Measurements from ENCODE around the gene RECQL.

RECQL gene

GRCh38 chr12:21439347-21439746, 62.1 kb downstream of the RECQL start:
- Histone ChIP-seq H3K27ac (no peak overlapping the region), H3K4me3 (no peak overlapping the region)

- H3K27ac ChIP-seq: peak overlapping the region in 7 of 21 experiments; percentile 28 to 91 (median 87)
These were observed 62.8 kb downstream of the RECQL start for GRCh38 chr12:21438643-21439042.

DNA sequence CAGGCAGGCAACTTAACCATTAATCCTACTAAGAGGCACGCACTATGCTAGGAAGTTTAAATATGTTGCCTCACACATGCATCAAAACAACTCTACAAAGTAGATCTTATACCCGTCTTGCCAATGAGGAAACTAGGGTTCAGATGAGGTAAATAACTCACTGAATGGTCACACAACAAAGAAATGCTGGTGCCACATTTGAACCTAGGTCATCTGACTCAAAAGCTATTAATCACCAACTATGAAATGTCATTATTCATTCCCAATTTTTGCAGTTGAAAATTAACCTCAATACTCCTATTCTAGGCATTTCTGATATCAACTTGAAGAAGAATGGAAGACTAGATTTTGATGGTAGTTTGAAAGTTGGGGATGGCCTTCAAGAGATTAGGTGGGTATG, 66.7 kb downstream of the RECQL start:
- H3K27ac ChIP-seq: no peak overlapping the region
- no peak overlapping the region for H3K4me3 ChIP-seq

More at GRCh38 chr12:21438643-21439042, 62.8 kb downstream of the RECQL start:
- H3K4me3 ChIP-seq: peak overlapping the region in 5 of 7 experiments; percentile 47 to 68 (median 59)

DNA sequence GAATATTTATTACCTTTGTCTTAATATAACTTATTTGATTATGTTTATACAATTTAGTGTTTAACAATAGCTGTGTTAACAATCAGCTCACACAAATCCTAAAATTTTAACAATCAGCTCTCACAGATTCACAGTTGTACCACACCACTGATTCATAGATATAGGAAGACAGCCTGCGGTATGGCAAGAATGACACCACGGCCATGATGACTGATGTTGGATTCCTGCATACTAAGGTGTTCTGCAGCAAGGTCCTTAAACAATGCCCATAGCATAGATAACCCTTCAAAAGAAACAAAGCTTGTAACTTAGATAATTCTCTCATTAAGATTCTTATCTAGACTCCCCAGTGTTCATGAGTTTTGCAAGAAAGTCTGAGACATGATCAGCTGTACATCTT, 67.9 kb downstream of the RECQL start:
- Histone ChIP-seq H3K27ac (no peak overlapping the region), H3K4me3 (no peak overlapping the region)

DNA sequence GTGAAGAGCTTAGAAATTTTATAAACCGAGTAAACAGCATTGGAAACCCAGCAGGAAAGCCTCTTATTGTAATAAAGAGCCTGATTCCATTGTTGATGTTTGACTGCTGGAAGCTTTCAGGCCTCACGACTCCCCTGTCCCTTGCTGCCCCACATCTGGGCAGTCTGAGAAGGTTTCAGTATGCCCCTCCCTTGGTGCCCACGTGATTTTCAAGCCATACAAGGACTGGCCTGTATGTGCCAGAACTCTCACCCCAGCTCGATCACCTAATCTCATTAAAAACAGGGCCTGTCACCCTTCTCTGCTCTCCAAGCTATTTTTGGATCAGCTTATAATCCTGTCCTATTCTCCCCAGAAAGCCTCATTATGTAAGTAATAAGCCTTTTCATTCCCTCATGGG, 71.4 kb downstream of the RECQL start:
- no peak overlapping the region for H3K27ac ChIP-seq
- H3K4me3 ChIP-seq: no peak overlapping the region

- H3K4me3 ChIP-seq: no peak overlapping the region
- H3K27ac ChIP-seq: no peak overlapping the region
These were observed 73.2 kb downstream of the RECQL start for GRCh38 chr12:21428241-21428640.

- Histone ChIP-seq H3K4me3 (peak overlapping the region in 1 of 7 experiments; percentile 36), H3K27ac (peak overlapping the region in 1 of 21 experiments; percentile 50)
These were observed 82.3 kb downstream of the RECQL start for GRCh38 chr12:21419009-21419699.
